SU-DHL-6 (cell line): Measurements from ENCODE around the gene ERV3-1.
"Not testable (repeated sequence)": the region's sequence is repeated elsewhere in the genome, so short reads cannot be mapped to it uniquely, and the experiment has no call there.

Experiments
- CTCF ChIP-seq: fragments of 200-600 bp; sonication (generic); IDR thresholded peaks from one replicate; pipeline ENCODE4 v1.5.1; 2017; ENCODE audit warnings: antibody characterized with exemption, mild to moderate bottlenecking, low read length, moderate library complexity; ENCODE audit not compliant: insufficient read depth, poor library complexity, severe bottlenecking
- EZH2phosphoT487 ChIP-seq: fragments of 200-600 bp; sonication (generic), shearing (Covaris generic); conservative IDR thresholded peaks from 2 replicates; pipeline ENCODE4 v1.6.1; 2018; ENCODE audit warnings: mild to moderate bottlenecking, antibody characterized with exemption, low read length, moderate library complexity, mixed read lengths

GRCh38 chr7:65034120-65034782, 27.8 kb upstream of the ERV3-1 start:
- TF ChIP-seq CTCF, EZH2phosphoT487: not testable (repeated sequence)
